ENCODE data around the gene BAG3. TPM values are rescaled to one million over a fixed set of nuclear protein-coding genes. Genes with fewer than 3 reads are reported as not detected.

BAG3 gene
- polyA plus RNA-seq, 1 donor from 2014 or later: 0.61 TPM

- H3K27me3 ChIP-seq (ENCODE audit: insufficient read depth, low read depth, low read length): no peaks in the 10 kb centered on the region
- H4K20me1 ChIP-seq (ENCODE audit: insufficient read depth): no peaks in the 10 kb centered on the region
- no peaks in the 10 kb centered on the region for H3K79me2 ChIP-seq (replicated peaks; ENCODE audit: insufficient read depth, low read length)
- no peak for TF ChIP-seq CTCF (IDR thresholded peaks at IDR 0.05; ENCODE audit: poor library complexity, severe bottlenecking)
- no peaks in the 10 kb centered on the region for H3K9me3 ChIP-seq (ENCODE audit: low read length)
- H3K4me3 ChIP-seq (ENCODE audit: low read length): no peak overlapping the region
- H3K27ac ChIP-seq (ENCODE audit: low read length): no peak overlapping the region
- no peak overlapping the region for H3K4me2 ChIP-seq (ENCODE audit: low read length)
- H3K9me2 ChIP-seq (ENCODE audit: insufficient read depth, low read length): no peaks in the 10 kb centered on the region
- H3K9ac ChIP-seq (ENCODE audit: low read length): no peak overlapping the region
- no peaks in the 10 kb centered on the region for H3K36me3 ChIP-seq (ENCODE audit: insufficient read depth, low read length)
- H3F3A ChIP-seq (ENCODE audit: insufficient read depth, low read length, poor library complexity, severe bottlenecking): no peaks in the 10 kb centered on the region
- H2AFZ ChIP-seq (ENCODE audit: low read depth, low read length): no peak overlapping the region
Observed at GRCh38 chr10:119691726-119692125, 40.5 kb downstream of the BAG3 start.

GRCh38 chr10:119693262-119693957 is 42.2 kb downstream of the BAG3 start:
- no peak overlapping the region for H3K4me2 ChIP-seq (ENCODE audit: low read length)
- no peaks in the 10 kb centered on the region for H3K9me3 ChIP-seq (ENCODE audit: low read length)
- H3F3A ChIP-seq (ENCODE audit: insufficient read depth, low read length, poor library complexity, severe bottlenecking): no peaks in the 10 kb centered on the region
- no peaks in the 10 kb centered on the region for H3K79me2 ChIP-seq (replicated peaks; ENCODE audit: insufficient read depth, low read length)
- no peaks in the 10 kb centered on the region for H4K20me1 ChIP-seq (ENCODE audit: insufficient read depth)
- TF ChIP-seq POLR2AphosphoS5 (IDR thresholded peaks at IDR 0.05) (no peak), RAD21 (conservative IDR thresholded peaks at IDR 0.05) (no peak), EP300 (conservative IDR thresholded peaks at IDR 0.05; ENCODE audit: poor library complexity, severe bottlenecking) (no peak), EZH2 (IDR thresholded peaks at IDR 0.05; ENCODE audit: borderline replicate concordance, insufficient read depth, low read length, poor library complexity, severe bottlenecking) (no peak), REST (IDR thresholded peaks at IDR 0.05; ENCODE audit: borderline replicate concordance) (no peak), TAF1 (IDR thresholded peaks at IDR 0.05; ENCODE audit: low read depth) (no peak), SMC3 (conservative IDR thresholded peaks at IDR 0.05; ENCODE audit: poor library complexity) (no peak)
- H3K9me2 ChIP-seq (ENCODE audit: insufficient read depth, low read length): no peaks in the 10 kb centered on the region
- no peak overlapping the region for H3K4me3 ChIP-seq (ENCODE audit: low read length)
- H3K9ac ChIP-seq (ENCODE audit: low read length): no peak overlapping the region
- H3K27me3 ChIP-seq (ENCODE audit: insufficient read depth, low read depth, low read length): no peaks in the 10 kb centered on the region
- no peak overlapping the region for H2AFZ ChIP-seq (ENCODE audit: low read depth, low read length)
- H3K27ac ChIP-seq (ENCODE audit: low read length): no peak overlapping the region
- no peaks in the 10 kb centered on the region for H3K36me3 ChIP-seq (ENCODE audit: insufficient read depth, low read length)

GRCh38 chr10:119694608-119695007 is 43.4 kb downstream of the BAG3 start:
- H3K4me3 ChIP-seq (ENCODE audit: low read length): no peak overlapping the region
- H3F3A ChIP-seq (ENCODE audit: insufficient read depth, low read length, poor library complexity, severe bottlenecking): no peaks in the 10 kb centered on the region
- no peaks in the 10 kb centered on the region for H3K9me3 ChIP-seq (ENCODE audit: low read length)
- no peak overlapping the region for H3K27ac ChIP-seq (ENCODE audit: low read length)
- no peaks in the 10 kb centered on the region for H3K9me2 ChIP-seq (ENCODE audit: insufficient read depth, low read length)
- H2AFZ ChIP-seq (ENCODE audit: low read depth, low read length): no peak overlapping the region
- TF ChIP-seq EZH2 (IDR thresholded peaks at IDR 0.05; ENCODE audit: borderline replicate concordance, insufficient read depth, low read length, poor library complexity, severe bottlenecking) (no peak), TAF1 (IDR thresholded peaks at IDR 0.05; ENCODE audit: low read depth) (no peak), CTCF (IDR thresholded peaks at IDR 0.05; ENCODE audit: poor library complexity, severe bottlenecking) (no peak), SMC3 (conservative IDR thresholded peaks at IDR 0.05; ENCODE audit: poor library complexity) (no peak), EP300 (conservative IDR thresholded peaks at IDR 0.05; ENCODE audit: poor library complexity, severe bottlenecking) (no peak), RAD21 (conservative IDR thresholded peaks at IDR 0.05) (no peak), MXI1 (conservative IDR thresholded peaks at IDR 0.05; ENCODE audit: poor library complexity, severe bottlenecking) (no peak), REST (IDR thresholded peaks at IDR 0.05; ENCODE audit: borderline replicate concordance) (no peak), POLR2AphosphoS5 (IDR thresholded peaks at IDR 0.05) (no peak)
- H3K36me3 ChIP-seq (ENCODE audit: insufficient read depth, low read length): no peaks in the 10 kb centered on the region
- H4K20me1 ChIP-seq (ENCODE audit: insufficient read depth): no peaks in the 10 kb centered on the region
- no peak overlapping the region for H3K9ac ChIP-seq (ENCODE audit: low read length)
- no peak overlapping the region for H3K4me2 ChIP-seq (ENCODE audit: low read length)
- H3K27me3 ChIP-seq (ENCODE audit: insufficient read depth, low read depth, low read length): no peaks in the 10 kb centered on the region
- H3K79me2 ChIP-seq (replicated peaks; ENCODE audit: insufficient read depth, low read length): no peaks in the 10 kb centered on the region

Measured in neural cell (in vitro differentiated cells).